ENCODE measurements around the gene ACAD8. TPM values are rescaled to one million over a fixed set of nuclear protein-coding genes. Genes with fewer than 3 reads are reported as not detected.

The ACAD8 gene
- total and polyA plus RNA-seq, 11 donors, result 21.0 to 48.2 (median 37.1) TPM

DNA sequence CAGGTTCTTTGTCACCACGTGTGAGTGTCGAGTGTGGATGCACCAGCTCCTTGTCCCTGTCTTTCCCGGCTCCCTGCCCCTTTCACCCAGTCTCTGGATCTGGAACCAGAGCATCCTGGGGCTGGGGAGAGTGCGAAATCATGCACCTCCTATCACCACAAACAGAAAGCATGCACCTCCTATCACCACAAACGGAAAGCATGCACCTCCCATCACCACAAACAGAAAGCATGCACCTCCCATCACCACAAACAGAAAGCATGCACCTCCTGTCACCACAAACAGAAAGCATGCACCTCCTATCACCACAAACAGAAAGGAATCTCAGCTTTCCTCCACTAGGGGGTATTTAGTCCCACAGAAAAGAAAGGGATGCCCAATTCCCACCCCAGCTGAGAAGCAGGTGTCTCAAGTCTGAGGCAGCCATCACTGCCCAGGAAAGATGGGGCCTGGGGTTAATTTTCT is 16.9 kb downstream of the ACAD8 start:
- H3K36me3 ChIP-seq, result peaks cover 0 to 7% (median 2%) of the 10 kb centered on the region in 9 donors
- no peak for ATAC-seq
- intact Hi-C loops (cut with DNase I), result no loop called here

DNA sequence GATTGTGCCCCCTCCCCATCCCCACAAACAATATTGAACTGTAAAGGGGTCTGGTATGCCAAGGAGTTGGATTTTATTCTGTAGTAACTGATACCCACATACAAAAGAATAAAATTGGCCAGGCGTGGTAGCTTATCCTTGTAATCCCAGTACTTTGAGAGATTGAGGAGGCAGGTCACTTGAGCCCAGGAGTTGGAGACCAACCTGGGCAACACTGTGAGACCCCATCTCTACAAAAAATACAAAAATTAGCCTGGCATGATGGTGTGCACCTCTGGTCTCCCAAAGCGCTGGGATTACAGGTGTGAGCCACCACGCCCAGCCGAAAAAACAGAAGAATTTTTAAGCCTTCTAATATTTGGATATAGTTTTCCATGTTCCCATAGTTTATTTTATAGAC is 18.6 kb downstream of the ACAD8 start:
- TF ChIP-seq, protein P1, sequence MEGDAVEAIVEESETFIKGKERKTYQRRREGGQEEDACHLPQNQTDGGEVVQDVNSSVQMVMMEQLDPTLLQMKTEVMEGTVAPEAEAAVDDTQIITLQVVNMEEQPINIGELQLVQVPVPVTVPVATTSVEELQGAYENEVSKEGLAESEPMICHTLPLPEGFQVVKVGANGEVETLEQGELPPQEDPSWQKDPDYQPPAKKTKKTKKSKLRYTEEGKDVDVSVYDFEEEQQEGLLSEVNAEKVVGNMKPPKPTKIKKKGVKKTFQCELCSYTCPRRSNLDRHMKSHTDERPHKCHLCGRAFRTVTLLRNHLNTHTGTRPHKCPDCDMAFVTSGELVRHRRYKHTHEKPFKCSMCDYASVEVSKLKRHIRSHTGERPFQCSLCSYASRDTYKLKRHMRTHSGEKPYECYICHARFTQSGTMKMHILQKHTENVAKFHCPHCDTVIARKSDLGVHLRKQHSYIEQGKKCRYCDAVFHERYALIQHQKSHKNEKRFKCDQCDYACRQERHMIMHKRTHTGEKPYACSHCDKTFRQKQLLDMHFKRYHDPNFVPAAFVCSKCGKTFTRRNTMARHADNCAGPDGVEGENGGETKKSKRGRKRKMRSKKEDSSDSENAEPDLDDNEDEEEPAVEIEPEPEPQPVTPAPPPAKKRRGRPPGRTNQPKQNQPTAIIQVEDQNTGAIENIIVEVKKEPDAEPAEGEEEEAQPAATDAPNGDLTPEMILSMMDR (IDR thresholded peaks at IDR 0.05), result no peak
- TF ChIP-seq POLR2A (IDR thresholded peaks at IDR 0.05), result no peak
- intact Hi-C loops (cut with DNase I), result no loop called here
- ATAC-seq (no peak), DNase-seq (no peak)
- no peaks in the 10 kb centered on the region for H3K9me3 ChIP-seq
- H3K27ac ChIP-seq, result no peak overlapping the region
- WGBS, 4 donors, result 89 to 96% (median 91%) methylated on average over 4 of the region's 4 CpGs
- peaks cover 0 to 19% (median 8%) of the 10 kb centered on the region in 12 donors for H3K4me1 ChIP-seq
- no peaks in the 10 kb centered on the region for H3K36me3 ChIP-seq
- no peak overlapping the region for H3K4me3 ChIP-seq
- H3K27me3 ChIP-seq, result peaks cover 28 to 78% (median 54%) of the 10 kb centered on the region in 9 donors

More for the DNA sequence above, 16.9 kb downstream of the ACAD8 start:
- DNase-seq, result no peak
- peaks cover 0 to 12% (median 0%) of the 10 kb centered on the region in 12 donors for H3K4me1 ChIP-seq
- H3K4me3 ChIP-seq, result no peak overlapping the region
- no peak overlapping the region for H3K27ac ChIP-seq
- H3K9me3 ChIP-seq, result no peaks in the 10 kb centered on the region
- peaks cover 11 to 61% (median 37%) of the 10 kb centered on the region in 9 donors for H3K27me3 ChIP-seq
- WGBS, 4 donors, result 15 to 33% (median 20%) methylated on average over 5 of the region's 5 CpGs
- TF ChIP-seq, protein P1 (IDR thresholded peaks at IDR 0.05), result no peak
- TF ChIP-seq POLR2A (IDR thresholded peaks at IDR 0.05), result no peak

DNA sequence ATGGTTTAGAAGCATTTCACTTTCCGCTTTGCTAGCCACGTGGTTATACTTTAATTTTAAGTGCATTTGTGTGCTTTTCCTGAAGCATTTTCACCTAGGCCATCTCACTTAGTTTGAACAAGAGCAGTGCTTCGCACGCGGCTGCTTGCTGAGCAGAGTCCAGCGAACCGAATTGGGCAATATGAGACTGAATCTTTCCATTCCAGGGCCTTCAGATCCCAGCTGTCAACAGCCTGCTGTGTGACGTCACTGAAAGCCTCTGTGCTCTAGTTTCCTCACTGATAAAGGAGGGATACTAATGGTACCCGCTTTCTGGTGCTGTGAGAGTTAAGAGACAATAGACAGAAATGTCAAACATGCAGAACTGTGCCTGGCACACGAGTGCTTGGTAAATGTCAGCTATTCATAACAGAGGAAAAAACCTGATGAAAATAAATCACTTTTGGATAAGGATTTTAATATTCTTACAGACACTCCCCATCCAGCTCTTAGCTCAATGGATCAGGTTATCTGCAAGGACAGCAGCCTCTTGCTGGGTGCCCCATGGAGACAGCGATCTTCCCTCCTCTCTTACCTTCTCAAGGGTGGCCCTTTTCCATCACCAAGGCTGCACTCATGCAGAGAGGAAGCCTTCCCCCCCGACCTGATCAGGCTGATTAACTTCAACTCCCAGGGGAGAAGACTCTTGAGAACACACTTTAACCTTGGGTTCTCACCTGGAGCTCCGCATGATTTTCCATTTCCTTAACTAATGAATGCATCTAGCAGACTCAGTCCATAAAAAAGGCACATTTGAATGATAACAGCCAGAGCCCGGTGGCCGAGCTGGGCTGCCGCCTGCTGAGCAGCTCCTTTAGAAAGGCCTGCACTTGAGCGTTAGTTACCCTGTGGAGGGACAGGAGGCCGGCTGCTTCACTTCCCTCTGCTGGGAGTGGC is 19.3 kb downstream of the ACAD8 start:
- intact Hi-C loops (cut with DNase I), result no loop called here
- peak in 3 of 4 donors; percentile 18 to 67 (median 39) for ATAC-seq
- H3K27me3 ChIP-seq, result peaks cover 35 to 85% (median 60%) of the 10 kb centered on the region in 9 donors

More for the DNA sequence above, 19.3 kb downstream of the ACAD8 start:
- WGBS, 4 donors, result 24 to 27% (median 27%) methylated on average over 18 of the region's 18 CpGs
- H3K4me3 ChIP-seq, result no peak overlapping the region
- H3K36me3 ChIP-seq, result no peaks in the 10 kb centered on the region
- no peak for TF ChIP-seq POLR2A (IDR thresholded peaks at IDR 0.05)
- TF ChIP-seq, protein P1 (IDR thresholded peaks at IDR 0.05), result no peak
- peaks cover 0 to 21% (median 9%) of the 10 kb centered on the region in 12 donors for H3K4me1 ChIP-seq
- H3K27ac ChIP-seq, result no peak overlapping the region
- H3K9me3 ChIP-seq, result no peaks in the 10 kb centered on the region
- DNase-seq, result no peak
